Liver (tissue), 9 donors: ENCODE data around the gene VPS35L. TPM values are rescaled to one million over a fixed set of nuclear protein-coding genes. Genes with fewer than 3 reads are reported as not detected.

Experiments used
- DNase-seq: peaks from one replicate; pipeline ENCODE4 v3.0.0-alpha.2; 2017; ENCODE audit warnings: low spot score
- H3K27ac ChIP-seq, 2 donors: one replicate each; pipeline ENCODE4 v1.7.0; 2013; ENCODE audit warnings: inconsistent platforms in 2 of 2, low read length in 2 of 2, control low read depth in 1 of 2, low read depth in 1 of 2, mild to moderate bottlenecking in 1 of 2
- H3K27me3 ChIP-seq, 4 donors: one replicate each; pipeline versions ENCODE4 v1.6.1 to v1.7.0; 2013; ENCODE audit warnings: low read length in 3 of 4, inconsistent platforms in 1 of 4, mild to moderate bottlenecking in 1 of 4, moderate library complexity in 1 of 4; ENCODE audit not compliant: control insufficient read depth in 4 of 4, insufficient read depth in 4 of 4
- H3K36me3 ChIP-seq, 4 donors: one replicate each; pipeline versions ENCODE4 v1.6.1 to v1.7.0; 2013; ENCODE audit warnings: low read length in 3 of 4, mild to moderate bottlenecking in 3 of 4, low read depth in 1 of 4, moderate library complexity in 1 of 4; ENCODE audit not compliant: control insufficient read depth in 4 of 4, insufficient read depth in 3 of 4
- H3K4me1 ChIP-seq, 4 donors: one replicate each; pipeline versions ENCODE4 v1.6.1 to v1.7.0; 2013; ENCODE audit warnings: low read length in 3 of 4, mild to moderate bottlenecking in 3 of 4, moderate library complexity in 1 of 4; ENCODE audit not compliant: control insufficient read depth in 4 of 4, insufficient read depth in 4 of 4
- H3K4me3 ChIP-seq, 3 donors: one replicate each; pipeline versions ENCODE4 v1.6.1 to v1.7.0; 2013; ENCODE audit warnings: low read length in 3 of 3, control low read depth in 1 of 3, low read depth in 1 of 3, mild to moderate bottlenecking in 1 of 3
- H3K9ac ChIP-seq, 2 donors: one replicate each; pipeline ENCODE4 v1.7.0; 2013; ENCODE audit warnings: low read length in 2 of 2, mild to moderate bottlenecking in 2 of 2, moderate library complexity in 2 of 2, control low read depth in 1 of 2, low read depth in 1 of 2
- H3K9me3 ChIP-seq, 4 donors: one replicate each; pipeline versions ENCODE4 v1.6.1 to v1.7.0; 2013; ENCODE audit warnings: low read length in 3 of 4; ENCODE audit not compliant: control insufficient read depth in 4 of 4
- ATF3 ChIP-seq: IDR thresholded peaks from 2 replicates; pipeline ENCODE4 v1.6.1; 2016; ENCODE audit warnings: antibody characterized with exemption
- CTCF ChIP-seq: fragments of 150-350 bp; IDR thresholded peaks from 2 replicates; pipeline ENCODE4 v1.5.1; 2017; ENCODE audit warnings: improper control_type of control experiment, low read depth, low read length; ENCODE audit not compliant: missing input control
- EGR1 ChIP-seq, 2 donors: IDR thresholded peaks; 2 replicates each; pipeline ENCODE4 v1.6.1; 2016 to 2018; ENCODE audit warnings: antibody characterized with exemption in 2 of 2, low read depth in 2 of 2
- FOXA1 ChIP-seq: IDR thresholded peaks from 2 replicates; pipeline ENCODE4 v1.6.1; 2016; ENCODE audit warnings: antibody characterized with exemption
- GABPA ChIP-seq, 2 donors: IDR thresholded peaks in 1 of 2; conservative IDR thresholded peaks in 1 of 2; 2 replicates each; pipeline ENCODE4 v1.6.1; 2016; ENCODE audit warnings: antibody characterized with exemption in 2 of 2, mild to moderate bottlenecking in 1 of 2, moderate library complexity in 1 of 2
- HNF4A ChIP-seq, 2 donors: conservative IDR thresholded peaks; 2 replicates each; pipeline ENCODE4 v1.6.1; 2016; ENCODE audit warnings: antibody characterized with exemption in 2 of 2, mild to moderate bottlenecking in 2 of 2
- HNF4G ChIP-seq: IDR thresholded peaks from 2 replicates; pipeline ENCODE4 v1.6.1; 2016; ENCODE audit warnings: antibody characterized with exemption
- JUND ChIP-seq, 2 donors: IDR thresholded peaks; 2 replicates each; pipeline ENCODE4 v1.6.1; 2016; ENCODE audit warnings: antibody characterized with exemption in 2 of 2
- MAX ChIP-seq: IDR thresholded peaks from 2 replicates; pipeline ENCODE4 v1.6.1; 2016; ENCODE audit warnings: antibody characterized with exemption
- NR2F2 ChIP-seq: IDR thresholded peaks from 2 replicates; pipeline ENCODE4 v1.6.1; 2016; ENCODE audit warnings: antibody characterized with exemption
- REST ChIP-seq: IDR thresholded peaks from 2 replicates; pipeline ENCODE4 v1.6.1; 2016; ENCODE audit warnings: antibody characterized with exemption, mild to moderate bottlenecking
- SP1 ChIP-seq: IDR thresholded peaks from 2 replicates; pipeline ENCODE4 v1.6.1; 2018; ENCODE audit warnings: antibody characterized with exemption, mild to moderate bottlenecking
- YY1 ChIP-seq: IDR thresholded peaks from 2 replicates; pipeline ENCODE4 v1.6.1; 2016; ENCODE audit warnings: antibody characterized with exemption, mild to moderate bottlenecking
- ZBTB33 ChIP-seq: IDR thresholded peaks from 2 replicates; pipeline ENCODE4 v1.6.1; 2016; ENCODE audit warnings: antibody characterized with exemption
- WGBS: extraction: QIAGEN DNeasy Blood & Tissue Kit; methylation state at CpG from one replicate; pipeline ENCODE4 v1.1.7; 2013; 5-methylcytosine and 5-hydroxymethylcytosine counted together
- polyA plus RNA-seq, 2 donors: library from polyadenylated mRNA; stranded (reverse) in 1 of 2; unstranded in 1 of 2; fragments of 200-250 nt in 1 of 2; fragments of >200 nt in 1 of 2; fragmentation: Nextera tagmentation in 1 of 2; extraction: Ambion mirVana in 1 of 2; gene quantifications; one replicate each; pipeline versions ENCODE4 v1.2.1 to v1.2.3, GENCODE V29; 2013 to 2015
- total RNA-seq, 2 donors: library from RNA; depleted of rRNA; stranded (reverse); fragments of >200 nt; gene quantifications; one replicate each; pipeline ENCODE4 v1.2.3, GENCODE V29; 2014
- donor health status: healthy.
- donor health status: healthy.
- donor health status: healthy.
- donor health status: healthy.
- donor health status: healthy.

Gene VPS35L
- total and polyA plus RNA-seq, 4 donors: 10.5 to 18.2 (median 15.1) TPM

GRCh38 chr16:19685176-19685575, 129.7 kb downstream of the VPS35L start:
- WGBS: 98% methylated on average over 4 of the region's 4 CpGs
- H3K27ac ChIP-seq: no peak overlapping the region

GRCh38 chr16:19687279-19687678, 131.8 kb downstream of the VPS35L start:
- WGBS: 93% methylated on average over 7 of the region's 7 CpGs
- H3K9me3 ChIP-seq: peaks cover 0 to 2% (median 0%) of the 10 kb centered on the region in 4 donors
- H3K9ac ChIP-seq: no peak overlapping the region
- H3K36me3 ChIP-seq: peaks cover 12 to 47% (median 19%) of the 10 kb centered on the region in 4 donors
- H3K4me3 ChIP-seq: no peak overlapping the region
- no peaks in the 10 kb centered on the region for H3K27me3 ChIP-seq
- H3K27ac ChIP-seq: no peak overlapping the region
- no peaks in the 10 kb centered on the region for H3K4me1 ChIP-seq
- DNase-seq: no peak
- TF ChIP-seq ATF3 (no peak), JUND (IDR thresholded peaks at IDR 0.05) (no peak), YY1 (no peak), CTCF (no peak), ZBTB33 (no peak), GABPA (IDR thresholded peaks at IDR 0.05 in 1 of 2, conservative IDR thresholded peaks at IDR 0.05 in 1 of 2) (no peak), SP1 (no peak), HNF4G (no peak), REST (no peak), EGR1 (IDR thresholded peaks at IDR 0.05; ENCODE audit: low read depth in 2 of 2) (no peak)

More at GRCh38 chr16:19685176-19685575, 129.7 kb downstream of the VPS35L start:
- no peaks in the 10 kb centered on the region for H3K4me1 ChIP-seq
- TF ChIP-seq EGR1 (IDR thresholded peaks at IDR 0.05; ENCODE audit: low read depth in 2 of 2): no peak
- TF ChIP-seq JUND (IDR thresholded peaks at IDR 0.05): no peak
- no peak for TF ChIP-seq CTCF
- TF ChIP-seq HNF4A (conservative IDR thresholded peaks at IDR 0.05): no peak
- no peak for TF ChIP-seq HNF4G
- TF ChIP-seq NR2F2: no peak
- TF ChIP-seq ZBTB33: no peak
- no peak for TF ChIP-seq MAX
- no peak for TF ChIP-seq FOXA1
- no peaks in the 10 kb centered on the region for H3K27me3 ChIP-seq
- peaks cover 8 to 42% (median 19%) of the 10 kb centered on the region in 4 donors for H3K36me3 ChIP-seq
- no peak overlapping the region for H3K9ac ChIP-seq
- H3K4me3 ChIP-seq: no peak overlapping the region
- peaks cover 0 to 2% (median 0%) of the 10 kb centered on the region in 4 donors for H3K9me3 ChIP-seq
- DNase-seq: no peak
